HTR-8/SVneo (cell line): ENCODE measurements around the gene HOXA7.

ENCODE experiments used
- DNase-seq: peaks from one replicate; pipeline ENCODE4 v3.0.0; 2011; ENCODE audit warnings: low spot score, mixed read lengths; ENCODE audit not compliant: insufficient read length
- FAIRE-seq: peaks from 2 replicates; lab custom pipeline; 2011; peaks lifted over from hg19 to GRCh38; lab: Jason Lieb, UNC

Gene HOXA7

DNA sequence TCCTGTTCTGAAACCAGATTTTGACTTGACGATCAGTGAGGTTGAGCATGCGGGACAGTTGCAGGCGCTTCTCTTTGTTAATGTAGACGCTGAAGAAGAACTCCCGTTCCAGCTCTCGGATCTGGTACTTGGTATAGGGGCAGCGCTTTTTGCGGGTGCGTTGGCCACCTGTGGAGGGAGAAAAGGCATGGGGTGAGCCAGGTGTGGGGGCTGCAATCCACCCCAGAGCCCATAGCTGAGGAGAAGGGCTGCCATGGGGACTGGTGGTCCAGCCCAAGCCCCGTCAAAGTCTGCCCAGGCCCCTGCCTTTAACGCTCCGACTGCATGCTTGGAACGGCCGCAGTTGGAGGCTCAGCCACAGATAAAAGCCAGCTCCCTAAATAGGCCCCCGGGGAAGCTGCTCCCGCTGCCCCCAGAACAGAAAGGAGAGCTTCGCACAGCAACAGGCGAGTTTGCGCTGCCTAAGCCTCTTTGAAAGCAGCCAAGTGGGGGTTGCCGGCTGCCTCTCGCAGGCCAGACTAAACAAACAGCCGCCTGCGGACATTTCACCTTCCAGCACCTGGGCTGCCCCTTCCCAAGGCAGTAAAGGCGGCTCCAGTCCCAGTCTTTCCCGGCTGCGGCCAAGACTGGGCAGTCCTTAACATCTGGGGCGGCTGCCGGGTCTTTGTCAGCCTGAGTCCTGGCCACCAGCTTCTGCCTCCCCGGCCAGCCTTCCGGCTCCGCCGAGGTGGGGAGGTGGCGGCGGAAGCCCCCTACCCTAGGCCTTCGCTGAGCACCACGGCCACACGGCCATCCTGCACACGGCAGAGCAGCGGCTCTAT, 26.6 kb upstream of the HOXA7 start:
- DNase-seq (no peak), FAIRE-seq (no peak)

- FAIRE-seq (no peak), DNase-seq (no peak)
These were observed 25.9 kb upstream of the HOXA7 start for GRCh38 chr7:27182285-27182841.

GRCh38 chr7:27181795-27182275, 25.4 kb upstream of the HOXA7 start:
- DNase-seq (no peak), FAIRE-seq (no peak)

DNA sequence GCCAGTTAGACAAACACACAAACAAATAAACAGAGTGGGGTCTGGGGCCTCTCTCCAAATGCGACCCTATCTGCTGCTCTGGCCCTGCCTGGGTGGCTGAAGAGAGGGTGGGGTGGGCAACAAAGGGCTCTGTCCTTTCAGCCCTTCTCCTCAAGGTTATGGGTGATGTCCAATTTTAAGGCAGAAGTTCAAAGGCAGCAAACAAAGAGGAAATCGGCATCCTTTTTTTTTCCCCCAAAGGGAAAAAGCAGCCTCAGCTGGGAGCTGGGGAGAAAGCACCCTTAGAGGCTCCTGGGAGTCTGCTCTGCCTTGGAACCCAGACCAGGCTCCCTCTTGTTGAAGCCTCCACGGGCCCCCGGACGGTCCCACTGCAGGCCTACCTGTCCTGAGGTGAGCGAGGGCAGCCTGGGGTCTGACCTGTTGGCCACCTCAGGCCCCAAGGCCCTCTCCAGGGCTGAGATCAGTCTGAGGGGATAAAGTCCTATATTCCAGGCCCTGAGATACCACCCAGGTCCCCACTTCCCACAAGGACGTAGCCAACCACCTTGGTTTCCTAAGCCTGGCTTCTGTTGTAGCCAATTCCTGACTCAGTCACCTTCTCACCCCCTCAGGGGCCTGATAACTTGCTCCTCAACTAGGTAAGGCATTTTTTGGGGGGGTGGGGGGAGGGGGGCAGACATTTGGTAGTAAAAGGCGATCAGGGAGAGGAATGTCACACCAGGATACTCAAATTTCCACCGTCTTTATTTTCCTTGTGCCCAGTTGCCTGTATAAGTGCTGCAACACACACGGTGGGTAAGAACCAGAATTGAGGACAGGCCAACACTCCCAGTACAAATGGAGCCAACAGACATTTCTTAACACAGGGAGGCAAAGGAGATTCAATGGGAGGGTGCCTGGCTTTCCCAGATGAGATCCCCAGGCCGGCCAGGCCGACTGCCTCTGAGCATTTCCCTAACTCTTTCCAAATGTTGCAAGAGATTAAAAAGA, 24.3 kb upstream of the HOXA7 start:
- FAIRE-seq, result no peak
- no peak for DNase-seq

DNA sequence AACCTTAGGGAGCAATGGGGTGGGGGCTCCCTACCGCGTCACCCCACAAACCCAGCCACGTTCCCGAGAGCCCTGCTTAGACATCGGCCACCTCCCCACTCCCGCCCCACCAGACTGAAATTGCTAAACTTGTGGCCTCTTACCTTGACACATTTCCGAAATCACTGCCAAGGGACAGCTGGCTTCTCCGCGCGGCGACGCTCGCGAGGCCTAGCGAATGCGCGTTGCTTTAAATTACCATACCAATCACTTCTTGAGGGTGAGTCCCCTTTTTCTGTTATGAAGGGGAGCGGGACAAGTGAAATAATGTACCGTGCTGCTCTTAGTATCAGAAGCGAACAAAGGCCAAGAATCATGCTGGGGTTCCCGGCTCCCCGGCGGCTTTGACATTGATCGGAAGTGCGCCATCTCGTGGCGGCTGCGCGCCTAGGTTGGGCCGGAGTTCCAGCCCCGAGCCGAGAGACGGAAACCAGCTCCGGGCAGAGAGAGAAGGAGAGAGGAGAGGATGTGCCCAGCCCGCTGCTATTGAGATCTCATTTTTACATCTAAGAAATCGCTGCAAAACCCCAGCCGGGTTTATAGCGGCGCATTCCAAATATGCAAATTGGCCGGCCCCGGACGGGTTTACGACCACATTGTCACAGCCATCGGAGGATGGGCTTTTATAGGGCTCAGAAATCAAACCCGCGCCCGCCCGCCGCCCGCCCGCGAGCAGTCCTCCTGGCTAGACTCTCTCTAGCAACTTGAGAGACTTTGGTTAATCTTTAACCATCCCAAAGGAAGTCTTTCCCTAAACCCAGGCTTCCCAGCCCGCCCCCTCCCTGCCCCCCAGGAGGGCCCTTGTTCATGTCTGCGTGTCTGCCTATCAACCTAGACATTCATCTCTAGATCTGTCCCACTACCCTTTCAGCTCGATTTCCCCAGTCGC, 23.3 kb upstream of the HOXA7 start:
- peak; percentile 72 for DNase-seq
- FAIRE-seq, result peak; percentile 46

- FAIRE-seq, result no peak
- no peak for DNase-seq
These were observed 22.6 kb upstream of the HOXA7 start for GRCh38 chr7:27179030-27179429.

DNA sequence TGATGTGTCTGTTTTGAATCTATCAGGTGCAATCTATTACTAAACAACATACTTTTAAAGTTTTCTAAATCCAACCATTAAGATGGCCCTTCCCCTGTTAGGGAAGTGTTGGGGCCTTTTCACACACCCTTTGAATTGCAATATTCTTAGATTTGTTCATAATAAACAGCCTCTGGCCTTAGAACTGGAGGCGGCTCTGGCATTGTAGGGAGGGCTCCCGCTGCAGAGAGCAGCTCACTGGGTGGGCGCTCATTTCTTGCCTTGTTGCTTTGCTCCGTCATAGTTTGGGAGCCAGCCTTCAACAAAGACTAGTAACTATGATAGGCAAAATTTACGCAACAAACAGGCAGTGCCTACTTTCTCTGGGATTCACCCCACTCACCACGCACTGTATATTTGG, 21.9 kb upstream of the HOXA7 start:
- no peak for DNase-seq
- no peak for FAIRE-seq

GRCh38 chr7:27177795-27178320, 21.4 kb upstream of the HOXA7 start:
- DNase-seq (no peak), FAIRE-seq (no peak)

GRCh38 chr7:27176962-27177794, 20.7 kb upstream of the HOXA7 start:
- FAIRE-seq (no peak), DNase-seq (no peak)

DNA sequence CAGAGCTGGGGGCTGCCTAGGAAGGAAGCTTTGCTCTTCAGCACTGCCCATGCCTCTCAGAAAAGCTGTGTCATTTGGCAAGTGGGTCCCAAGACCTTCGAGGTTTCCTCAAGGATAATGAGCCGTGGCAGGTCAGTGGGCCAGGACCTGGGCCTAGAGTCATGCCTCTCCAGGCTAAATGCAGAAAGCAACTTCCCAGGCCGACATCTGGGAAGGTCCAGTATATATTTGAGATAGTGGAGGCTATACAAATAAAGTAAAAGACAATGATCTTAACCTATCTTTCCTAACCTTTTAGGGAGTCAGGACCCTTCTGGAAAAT, 20.0 kb upstream of the HOXA7 start:
- no peak for DNase-seq
- no peak for FAIRE-seq

DNA sequence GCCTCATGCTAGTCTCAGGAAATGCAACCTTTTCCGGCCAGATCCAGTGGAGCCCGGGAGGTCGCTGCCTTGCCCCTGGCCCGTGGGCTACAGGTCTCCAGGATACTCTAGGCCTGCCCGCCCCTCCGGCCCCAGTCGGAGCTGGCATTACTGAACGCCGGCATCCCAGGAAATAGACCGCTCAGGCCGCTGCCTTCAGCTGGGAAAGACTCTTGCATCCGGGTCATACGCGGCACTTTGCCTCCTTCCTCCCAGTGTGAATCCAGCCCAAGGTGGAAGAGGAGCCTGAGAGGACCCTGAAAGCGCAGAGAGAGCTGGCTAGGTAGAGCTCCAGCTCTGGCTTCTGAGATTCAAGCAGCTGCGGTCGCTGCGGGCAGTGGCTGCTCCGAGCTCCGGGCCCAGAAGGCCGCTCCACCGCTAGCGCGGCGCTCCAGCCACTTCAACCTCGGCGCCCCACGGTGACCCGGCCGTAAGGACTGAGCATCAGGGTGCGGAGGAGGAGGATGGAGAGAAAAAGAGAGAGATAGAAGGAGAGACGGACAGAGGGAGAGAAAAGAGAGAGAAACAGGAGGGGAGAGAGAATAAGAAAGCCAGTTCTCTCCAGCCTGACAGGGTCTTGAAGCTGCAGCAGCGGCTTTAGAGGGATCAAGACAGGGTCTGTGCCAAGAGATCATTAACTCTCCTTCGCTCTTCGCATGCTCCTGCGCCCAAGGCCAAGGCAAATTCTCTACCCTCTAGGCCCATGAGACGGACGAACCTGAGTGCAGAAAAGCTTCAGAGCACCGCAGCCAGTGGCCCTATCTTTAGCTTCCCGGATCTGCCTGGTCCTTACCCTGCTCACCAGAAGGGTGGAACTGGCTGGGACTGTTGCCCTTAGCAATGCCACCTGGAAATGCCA, 19.4 kb upstream of the HOXA7 start:
- no peak for FAIRE-seq
- no peak for DNase-seq

- DNase-seq (no peak), FAIRE-seq (peak; percentile 83)
These were observed 18.6 kb upstream of the HOXA7 start for GRCh38 chr7:27174874-27175625.

- no peak for DNase-seq
- no peak for FAIRE-seq
These were observed 17.7 kb upstream of the HOXA7 start, which contains the start of gene HOXA10 for GRCh38 chr7:27173956-27174873. Gene HOXA10 (minus strand): TSS chr7:27174320. CDS start chr7:27174306, 14 bp downstream.

DNA sequence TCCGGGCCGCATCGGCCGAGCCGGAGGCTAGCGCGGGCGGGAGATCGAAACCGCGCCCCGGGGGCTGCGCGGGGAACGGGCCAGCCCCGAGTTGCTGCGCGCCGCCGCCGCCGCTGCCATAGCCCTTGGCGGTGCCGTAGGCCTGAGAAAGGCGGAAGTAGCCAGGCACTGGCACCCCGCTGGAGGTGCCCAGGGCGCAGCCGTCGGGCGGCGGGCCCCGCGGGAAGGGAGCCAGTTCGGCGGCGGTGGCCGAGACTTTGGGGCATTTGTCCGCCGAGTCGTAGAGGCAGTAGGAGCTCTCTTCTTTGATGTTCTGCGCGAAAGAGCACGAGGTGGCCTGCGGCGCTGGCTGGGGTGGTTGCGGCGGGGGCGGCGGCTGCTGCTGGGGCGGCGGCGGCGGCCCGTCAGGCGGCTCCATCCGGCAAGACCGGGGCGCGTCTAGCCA, 17.1 kb upstream of the HOXA7 start:
- DNase-seq (no peak), FAIRE-seq (no peak)

DNA sequence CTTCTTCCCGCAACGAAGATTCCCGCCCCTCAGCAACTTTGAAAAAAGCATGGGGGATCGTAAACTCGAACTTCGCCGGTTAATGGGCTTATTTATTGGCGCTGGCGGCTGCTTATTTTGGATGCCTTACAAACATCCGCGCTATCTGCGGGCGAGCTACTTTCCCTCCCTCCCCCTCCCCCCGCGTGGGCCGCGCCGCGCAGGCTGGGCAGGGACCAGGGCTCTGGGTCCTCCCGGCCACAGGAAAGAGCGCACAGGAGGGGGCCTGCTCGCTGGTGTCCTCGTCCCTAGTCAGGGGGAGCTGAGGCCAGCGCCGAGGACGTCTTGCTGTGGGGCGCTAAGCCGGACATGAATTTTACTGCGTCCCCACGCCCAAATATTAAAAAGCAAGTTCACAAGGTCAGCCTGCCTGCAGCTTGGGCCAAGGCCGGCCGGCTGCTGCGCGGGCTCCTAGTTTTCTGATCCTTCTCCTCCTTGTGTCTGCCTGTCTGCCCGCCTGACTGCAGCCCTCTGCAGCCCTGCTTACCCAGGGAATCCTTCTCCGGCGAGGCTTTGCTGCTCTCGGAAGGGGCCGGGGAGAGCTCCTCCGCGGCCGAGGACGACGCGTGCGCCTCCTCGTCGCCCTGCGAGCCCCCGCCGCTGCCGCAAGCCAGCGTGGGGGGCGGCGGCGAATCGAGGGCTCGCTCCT, 16.5 kb upstream of the HOXA7 start:
- FAIRE-seq (no peak), DNase-seq (no peak)
